ENCODE results near the gene GPAM.

DNA sequence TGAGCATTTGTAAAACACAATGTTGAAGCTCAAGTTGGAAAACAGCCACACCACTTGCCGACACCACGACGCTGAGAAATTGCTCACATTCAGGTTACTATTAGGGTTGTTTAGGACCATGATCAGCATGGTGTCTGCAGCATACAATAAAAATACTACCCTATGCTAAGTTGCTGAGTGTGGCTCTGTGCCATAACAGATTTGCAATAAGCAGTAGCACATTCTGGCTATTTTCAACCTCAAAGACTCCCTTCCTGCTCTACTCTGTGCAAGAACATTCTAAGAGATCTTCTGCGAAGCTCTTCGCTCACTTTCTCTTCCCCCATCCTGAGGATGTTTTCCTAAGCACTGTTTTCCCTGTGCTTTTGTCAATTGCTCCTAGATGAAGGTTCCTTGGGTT is 38.3 kb downstream of the GPAM start:
- TF ChIP-seq, protein P1, sequence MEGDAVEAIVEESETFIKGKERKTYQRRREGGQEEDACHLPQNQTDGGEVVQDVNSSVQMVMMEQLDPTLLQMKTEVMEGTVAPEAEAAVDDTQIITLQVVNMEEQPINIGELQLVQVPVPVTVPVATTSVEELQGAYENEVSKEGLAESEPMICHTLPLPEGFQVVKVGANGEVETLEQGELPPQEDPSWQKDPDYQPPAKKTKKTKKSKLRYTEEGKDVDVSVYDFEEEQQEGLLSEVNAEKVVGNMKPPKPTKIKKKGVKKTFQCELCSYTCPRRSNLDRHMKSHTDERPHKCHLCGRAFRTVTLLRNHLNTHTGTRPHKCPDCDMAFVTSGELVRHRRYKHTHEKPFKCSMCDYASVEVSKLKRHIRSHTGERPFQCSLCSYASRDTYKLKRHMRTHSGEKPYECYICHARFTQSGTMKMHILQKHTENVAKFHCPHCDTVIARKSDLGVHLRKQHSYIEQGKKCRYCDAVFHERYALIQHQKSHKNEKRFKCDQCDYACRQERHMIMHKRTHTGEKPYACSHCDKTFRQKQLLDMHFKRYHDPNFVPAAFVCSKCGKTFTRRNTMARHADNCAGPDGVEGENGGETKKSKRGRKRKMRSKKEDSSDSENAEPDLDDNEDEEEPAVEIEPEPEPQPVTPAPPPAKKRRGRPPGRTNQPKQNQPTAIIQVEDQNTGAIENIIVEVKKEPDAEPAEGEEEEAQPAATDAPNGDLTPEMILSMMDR (IDR thresholded peaks at IDR 0.05), result no peak
- TF ChIP-seq POLR2AphosphoS5 (IDR thresholded peaks at IDR 0.05) (no peak), EP300 (IDR thresholded peaks at IDR 0.05) (no peak), POLR2A (IDR thresholded peaks at IDR 0.05) (no peak)
